Keratinocyte (primary cell): ENCODE measurements around the gene CHPT1. TPM values are rescaled to one million over a fixed set of nuclear protein-coding genes. Genes with fewer than 3 reads are reported as not detected.
"Not testable (repeated sequence)": the region's sequence is repeated elsewhere in the genome, so short reads cannot be mapped to it uniquely, and the experiment has no call there.

ENCODE experiments used
- DNase-seq: peaks from one replicate; pipeline ENCODE4 v3.0.0-alpha.2; 2011; ENCODE audit warnings: low read depth, missing footprints, low spot score
- FAIRE-seq: peaks from 2 replicates; lab custom pipeline; 2011; peaks lifted over from hg19 to GRCh38; lab: Jason Lieb, UNC
- H2AFZ ChIP-seq: 2 replicates; pipeline ENCODE4 v1.6.0; 2012; ENCODE audit warnings: low read length, control low read depth, inconsistent platforms; ENCODE audit not compliant: control insufficient read depth
- H3K27ac ChIP-seq: 2 replicates; pipeline ENCODE4 v1.5.1; 2011; ENCODE audit warnings: low read length; ENCODE audit not compliant: control insufficient read depth, insufficient read depth
- H3K27me3 ChIP-seq: 3 replicates; pipeline ENCODE4 v1.6.0; 2011; ENCODE audit warnings: low read length; ENCODE audit not compliant: control insufficient read depth, insufficient read depth; ENCODE audit errors: extremely low read depth
- H3K36me3 ChIP-seq, 2 experiments: 2 replicates in 1 of 2; 3 replicates in 1 of 2; pipeline ENCODE4 v1.5.1; 2011; ENCODE audit warnings: low read length in 2 of 2, mild to moderate bottlenecking in 1 of 2; ENCODE audit not compliant: control insufficient read depth in 2 of 2, insufficient read depth in 2 of 2; ENCODE audit errors: extremely low read depth in 1 of 2
- H3K4me1 ChIP-seq: 3 replicates; pipeline ENCODE4 v1.5.1; 2011; ENCODE audit warnings: low read length; ENCODE audit not compliant: control insufficient read depth, insufficient read depth; ENCODE audit errors: extremely low read depth
- H3K4me2 ChIP-seq: 3 replicates; pipeline ENCODE4 v1.6.0; 2011; ENCODE audit warnings: low read depth, low read length; ENCODE audit not compliant: control insufficient read depth, insufficient read depth; ENCODE audit errors: extremely low read depth
- H3K4me3 ChIP-seq, 3 experiments: fragments of 200-600 bp in 1 of 3; sonication (generic) in 1 of 3; 2 replicates in 2 of 3; 3 replicates in 1 of 3; pipeline ENCODE4 v1.5.1; 2011 to 2016; ENCODE audit warnings: low read length in 3 of 3, mild to moderate bottlenecking in 3 of 3, control low read depth in 2 of 3, inconsistent platforms in 1 of 3, low read depth in 1 of 3, mixed read lengths in 1 of 3, mixed run types in 1 of 3, moderate library complexity in 1 of 3; ENCODE audit not compliant: control insufficient read depth in 2 of 3, insufficient read depth in 2 of 3; ENCODE audit errors: extremely low read depth in 1 of 3
- H3K79me2 ChIP-seq: 2 replicates; pipeline ENCODE4 v1.6.0; 2012; ENCODE audit warnings: low read length; ENCODE audit not compliant: control insufficient read depth, insufficient read depth
- H3K9ac ChIP-seq: 3 replicates; pipeline ENCODE4 v1.6.0; 2011; ENCODE audit warnings: low read length; ENCODE audit not compliant: control insufficient read depth, insufficient read depth; ENCODE audit errors: extremely low read depth
- H3K9me1 ChIP-seq: 3 replicates; pipeline ENCODE4 v1.6.0; 2011; ENCODE audit warnings: low read length; ENCODE audit not compliant: control insufficient read depth, insufficient read depth; ENCODE audit errors: extremely low read depth
- H3K9me3 ChIP-seq: 2 replicates; pipeline ENCODE4 v1.5.1; 2012; ENCODE audit warnings: low read depth, low read length; ENCODE audit not compliant: control insufficient read depth
- H4K20me1 ChIP-seq: 3 replicates; pipeline ENCODE4 v1.6.0; 2011; ENCODE audit warnings: low read length; ENCODE audit not compliant: control insufficient read depth, insufficient read depth; ENCODE audit errors: extremely low read depth
- CTCF ChIP-seq, 3 experiments: IDR thresholded peaks in 1 of 3; conservative IDR thresholded peaks in 1 of 3; optimal IDR thresholded peaks in 1 of 3; 2 replicates in 2 of 3; 3 replicates in 1 of 3; pipeline versions ENCODE3 to v1.5.1; 2011; ENCODE audit warnings: low read length in 3 of 3, mild to moderate bottlenecking in 3 of 3, moderate library complexity in 2 of 3, control low read depth in 1 of 3, inconsistent platforms in 1 of 3; ENCODE audit not compliant: insufficient read depth in 2 of 3; ENCODE audit errors: extremely low read depth in 1 of 3
- EZH2 ChIP-seq: IDR thresholded peaks from one replicate; pipeline ENCODE4 v1.6.1; 2012; ENCODE audit warnings: inconsistent platforms, mild to moderate bottlenecking, low read length, moderate library complexity
- dilution Hi-C: fragments of 300-500 bp; cut with MboI; formaldehyde crosslinking; loops from one replicate; pipeline ENCODE4 v1.7.0; 2020; ENCODE audit warnings: low sequenced_read_pairs; ENCODE audit not compliant: extremely low pct_ligation_motif_present
- polyA plus RNA-seq, 5 experiments: library from polyadenylated mRNA; depleted of rRNA in 3 of 5; stranded (reverse) in 3 of 5; stranded (forward) in 1 of 5; unstranded in 1 of 5; fragments of >200 nt; gene quantifications; 1 replicate in 1 of 5; 2 replicates in 3 of 5; 3 replicates in 1 of 5; pipeline versions ENCODE4 v1.2.1 to v1.2.3, GENCODE V29; 2011 to 2012; ENCODE audit warnings: missing spikeins in 2 of 5, low read depth in 1 of 5, low replicate concordance in 1 of 5

CHPT1 gene
- polyA plus RNA-seq, 1 donor (not counting 4 experiments of a cell fraction or from before 2014, with no cell fraction given) = 12.7 TPM

- TF ChIP-seq EZH2 = no peak
- no peak for TF ChIP-seq CTCF (optimal IDR thresholded peaks at IDR 0.05 in 1 of 3, IDR thresholded peaks at IDR 0.05 in 1 of 3, conservative IDR thresholded peaks at IDR 0.05 in 1 of 3; ENCODE audit: extremely low read depth in 1 of 3, insufficient read depth in 2 of 3, low read length in 3 of 3)
- no peak for DNase-seq
These were observed 34.9 kb downstream of the CHPT1 start for GRCh38 chr12:101732318-101732717.

GRCh38 chr12:101733166-101733565 lies 35.7 kb downstream of the CHPT1 start:
- Histone ChIP-seq H3K9me1 (no peaks in the 10 kb centered on the region), H3K27me3 (no peaks in the 10 kb centered on the region), H4K20me1 (no peaks in the 10 kb centered on the region), H3K9me3 (no peaks in the 10 kb centered on the region), H2AFZ (no peak overlapping the region), H3K4me2 (no peak overlapping the region), H3K4me1 (no peaks in the 10 kb centered on the region), H3K36me3 (no peaks in the 10 kb centered on the region), H3K4me3 (no peak overlapping the region), H3K9ac (no peak overlapping the region), H3K27ac (no peak overlapping the region), H3K79me2 (no peaks in the 10 kb centered on the region)
- dilution Hi-C loops = no loop called here
- TF ChIP-seq EZH2 (no peak), CTCF (optimal IDR thresholded peaks at IDR 0.05 in 1 of 3, IDR thresholded peaks at IDR 0.05 in 1 of 3, conservative IDR thresholded peaks at IDR 0.05 in 1 of 3; ENCODE audit: extremely low read depth in 1 of 3, insufficient read depth in 2 of 3, low read length in 3 of 3) (no peak)
- DNase-seq (no peak), FAIRE-seq (peak; percentile 44)

More at GRCh38 chr12:101732318-101732717, 34.9 kb downstream of the CHPT1 start:
- H4K20me1 ChIP-seq = no peaks in the 10 kb centered on the region
- H3K4me3 ChIP-seq = no peak overlapping the region
- no peak overlapping the region for H3K4me2 ChIP-seq
- H3K36me3 ChIP-seq = no peaks in the 10 kb centered on the region
- H3K9me3 ChIP-seq = no peaks in the 10 kb centered on the region
- no peaks in the 10 kb centered on the region for H3K4me1 ChIP-seq
- dilution Hi-C loops = no loop called here
- no peak overlapping the region for H2AFZ ChIP-seq
- no peaks in the 10 kb centered on the region for H3K79me2 ChIP-seq
- H3K27ac ChIP-seq = no peak overlapping the region
- no peak for FAIRE-seq
- H3K9ac ChIP-seq = no peak overlapping the region
- no peaks in the 10 kb centered on the region for H3K9me1 ChIP-seq
- no peaks in the 10 kb centered on the region for H3K27me3 ChIP-seq

- H3K27ac ChIP-seq, H2AFZ ChIP-seq, FAIRE-seq, H3K9me1 ChIP-seq, H3K36me3 ChIP-seq, H3K9ac ChIP-seq, H3K4me3 ChIP-seq, DNase-seq, H3K4me1 ChIP-seq, H3K9me3 ChIP-seq, H4K20me1 ChIP-seq, H3K27me3 ChIP-seq, H3K4me2 ChIP-seq, dilution Hi-C loops, H3K79me2 ChIP-seq: not testable (repeated sequence)
These were observed 37.0 kb downstream of the CHPT1 start for GRCh38 chr12:101734482-101734881.
